ENCODE results near the gene FGF19.

FGF19 gene

DNA sequence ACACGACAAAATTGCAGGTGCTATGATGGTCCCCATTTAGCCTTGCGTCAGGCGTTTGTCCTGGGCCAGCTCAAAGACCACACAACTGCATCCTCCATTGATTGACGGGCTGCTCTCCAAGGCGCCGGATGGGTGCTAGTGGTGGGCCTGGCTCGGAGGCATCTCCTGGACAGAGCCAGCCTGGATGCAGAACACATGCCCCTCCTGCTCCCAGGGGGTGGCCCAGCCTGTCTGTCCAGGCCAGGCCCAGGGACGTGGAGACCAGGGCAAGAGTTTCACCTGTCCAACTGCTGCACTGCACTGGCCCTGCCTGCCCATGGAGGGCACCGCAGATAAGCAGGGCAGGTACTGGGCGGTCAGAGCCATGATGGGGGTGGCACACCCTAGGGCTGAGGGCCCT lies 23.4 kb upstream of the FGF19 start:
- no peak overlapping the region for H3K4me3 ChIP-seq (replicated peaks; ENCODE audit: insufficient read depth, low read length)
- TF ChIP-seq, protein P1, sequence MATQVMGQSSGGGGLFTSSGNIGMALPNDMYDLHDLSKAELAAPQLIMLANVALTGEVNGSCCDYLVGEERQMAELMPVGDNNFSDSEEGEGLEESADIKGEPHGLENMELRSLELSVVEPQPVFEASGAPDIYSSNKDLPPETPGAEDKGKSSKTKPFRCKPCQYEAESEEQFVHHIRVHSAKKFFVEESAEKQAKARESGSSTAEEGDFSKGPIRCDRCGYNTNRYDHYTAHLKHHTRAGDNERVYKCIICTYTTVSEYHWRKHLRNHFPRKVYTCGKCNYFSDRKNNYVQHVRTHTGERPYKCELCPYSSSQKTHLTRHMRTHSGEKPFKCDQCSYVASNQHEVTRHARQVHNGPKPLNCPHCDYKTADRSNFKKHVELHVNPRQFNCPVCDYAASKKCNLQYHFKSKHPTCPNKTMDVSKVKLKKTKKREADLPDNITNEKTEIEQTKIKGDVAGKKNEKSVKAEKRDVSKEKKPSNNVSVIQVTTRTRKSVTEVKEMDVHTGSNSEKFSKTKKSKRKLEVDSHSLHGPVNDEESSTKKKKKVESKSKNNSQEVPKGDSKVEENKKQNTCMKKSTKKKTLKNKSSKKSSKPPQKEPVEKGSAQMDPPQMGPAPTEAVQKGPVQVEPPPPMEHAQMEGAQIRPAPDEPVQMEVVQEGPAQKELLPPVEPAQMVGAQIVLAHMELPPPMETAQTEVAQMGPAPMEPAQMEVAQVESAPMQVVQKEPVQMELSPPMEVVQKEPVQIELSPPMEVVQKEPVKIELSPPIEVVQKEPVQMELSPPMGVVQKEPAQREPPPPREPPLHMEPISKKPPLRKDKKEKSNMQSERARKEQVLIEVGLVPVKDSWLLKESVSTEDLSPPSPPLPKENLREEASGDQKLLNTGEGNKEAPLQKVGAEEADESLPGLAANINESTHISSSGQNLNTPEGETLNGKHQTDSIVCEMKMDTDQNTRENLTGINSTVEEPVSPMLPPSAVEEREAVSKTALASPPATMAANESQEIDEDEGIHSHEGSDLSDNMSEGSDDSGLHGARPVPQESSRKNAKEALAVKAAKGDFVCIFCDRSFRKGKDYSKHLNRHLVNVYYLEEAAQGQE (IDR thresholded peaks at IDR 0.05; ENCODE audit: insufficient replicate concordance, low read depth) = no peak
- TF ChIP-seq SPI1 (IDR thresholded peaks at IDR 0.05; ENCODE audit: borderline replicate concordance, low read depth) = no peak
- no peak for TF ChIP-seq GABPA (IDR thresholded peaks at IDR 0.05; ENCODE audit: low read depth)
- TF ChIP-seq POLR2AphosphoS5 (IDR thresholded peaks at IDR 0.05; ENCODE audit: low read depth) = no peak
- TF ChIP-seq, protein P2, sequence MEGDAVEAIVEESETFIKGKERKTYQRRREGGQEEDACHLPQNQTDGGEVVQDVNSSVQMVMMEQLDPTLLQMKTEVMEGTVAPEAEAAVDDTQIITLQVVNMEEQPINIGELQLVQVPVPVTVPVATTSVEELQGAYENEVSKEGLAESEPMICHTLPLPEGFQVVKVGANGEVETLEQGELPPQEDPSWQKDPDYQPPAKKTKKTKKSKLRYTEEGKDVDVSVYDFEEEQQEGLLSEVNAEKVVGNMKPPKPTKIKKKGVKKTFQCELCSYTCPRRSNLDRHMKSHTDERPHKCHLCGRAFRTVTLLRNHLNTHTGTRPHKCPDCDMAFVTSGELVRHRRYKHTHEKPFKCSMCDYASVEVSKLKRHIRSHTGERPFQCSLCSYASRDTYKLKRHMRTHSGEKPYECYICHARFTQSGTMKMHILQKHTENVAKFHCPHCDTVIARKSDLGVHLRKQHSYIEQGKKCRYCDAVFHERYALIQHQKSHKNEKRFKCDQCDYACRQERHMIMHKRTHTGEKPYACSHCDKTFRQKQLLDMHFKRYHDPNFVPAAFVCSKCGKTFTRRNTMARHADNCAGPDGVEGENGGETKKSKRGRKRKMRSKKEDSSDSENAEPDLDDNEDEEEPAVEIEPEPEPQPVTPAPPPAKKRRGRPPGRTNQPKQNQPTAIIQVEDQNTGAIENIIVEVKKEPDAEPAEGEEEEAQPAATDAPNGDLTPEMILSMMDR (IDR thresholded peaks at IDR 0.05; ENCODE audit: insufficient read depth, low read length) = no peak
- no peak for DNase-seq (ENCODE audit: low read depth in 1 of 2, low spot score in 1 of 2)
- no peak overlapping the region for H3K27ac ChIP-seq (replicated peaks)
- H3K27me3 ChIP-seq (ENCODE audit: insufficient read depth, poor library complexity, severe bottlenecking) = peaks cover 7% of the 10 kb centered on the region

DNA sequence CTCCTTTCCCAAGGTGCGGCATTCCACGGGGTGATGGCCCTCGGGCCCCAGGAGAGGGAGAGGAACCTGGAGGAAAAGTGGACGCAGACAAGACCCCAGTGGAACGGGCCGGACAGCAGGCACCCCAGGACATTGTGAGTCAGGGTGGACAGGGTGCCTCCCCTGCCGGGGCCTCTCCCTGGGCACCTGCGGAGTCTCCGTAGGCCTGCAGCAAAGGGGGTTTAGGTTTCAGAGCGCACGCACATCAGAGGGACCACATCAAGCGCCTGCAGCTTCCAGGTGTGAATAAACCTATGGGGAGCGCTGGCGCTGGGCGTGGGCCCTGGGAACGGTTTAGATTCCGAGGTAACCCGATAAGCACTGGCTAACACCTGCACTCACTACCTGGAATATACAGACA lies 22.7 kb upstream of the FGF19 start:
- Histone ChIP-seq H3K27ac (replicated peaks) (no peak overlapping the region), H3K27me3 (ENCODE audit: insufficient read depth, poor library complexity, severe bottlenecking) (peaks cover 10% of the 10 kb centered on the region)
- no peak for TF ChIP-seq GABPA (IDR thresholded peaks at IDR 0.05; ENCODE audit: low read depth)
- no peak for TF ChIP-seq POLR2AphosphoS5 (IDR thresholded peaks at IDR 0.05; ENCODE audit: low read depth)
- no peak for TF ChIP-seq SPI1 (IDR thresholded peaks at IDR 0.05; ENCODE audit: borderline replicate concordance, low read depth)
- TF ChIP-seq, protein P2 (IDR thresholded peaks at IDR 0.05; ENCODE audit: insufficient read depth, low read length) = no peak
- TF ChIP-seq, protein P1 (IDR thresholded peaks at IDR 0.05; ENCODE audit: insufficient replicate concordance, low read depth) = no peak

DNA sequence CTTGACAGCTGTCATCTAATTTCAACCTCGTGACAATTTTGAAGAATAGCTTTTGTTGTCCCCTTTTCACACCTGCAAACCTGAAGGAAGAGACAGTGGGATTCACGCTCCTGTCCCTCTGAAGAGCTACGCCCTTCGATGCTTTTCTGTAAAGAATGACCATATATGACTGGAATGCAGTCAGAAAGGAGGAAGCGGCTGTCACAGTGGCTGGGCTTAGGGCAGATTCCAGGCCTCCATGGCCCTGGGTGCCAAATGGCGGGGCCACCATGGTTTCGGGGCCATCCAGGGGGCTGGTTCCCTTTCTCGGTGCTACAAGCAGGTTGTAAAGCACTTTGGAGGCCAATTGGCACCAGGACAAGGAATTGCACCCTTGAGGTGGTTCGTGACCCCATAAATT lies 22.2 kb upstream of the FGF19 start:
- peaks cover 14% of the 10 kb centered on the region for H3K27me3 ChIP-seq (ENCODE audit: insufficient read depth, poor library complexity, severe bottlenecking)
- no peak for TF ChIP-seq SPI1 (IDR thresholded peaks at IDR 0.05; ENCODE audit: borderline replicate concordance, low read depth)
- no peak for TF ChIP-seq GABPA (IDR thresholded peaks at IDR 0.05; ENCODE audit: low read depth)
- TF ChIP-seq, protein P2 (IDR thresholded peaks at IDR 0.05; ENCODE audit: insufficient read depth, low read length) = no peak
- TF ChIP-seq, protein P1 (IDR thresholded peaks at IDR 0.05; ENCODE audit: insufficient replicate concordance, low read depth) = no peak
- TF ChIP-seq POLR2AphosphoS5 (IDR thresholded peaks at IDR 0.05; ENCODE audit: low read depth) = no peak
- no peak for DNase-seq (ENCODE audit: low read depth in 1 of 2, low spot score in 1 of 2)

More for the DNA sequence above, 22.7 kb upstream of the FGF19 start:
- no peak for DNase-seq (ENCODE audit: low read depth in 1 of 2, low spot score in 1 of 2)
- no peak overlapping the region for H3K4me3 ChIP-seq (replicated peaks; ENCODE audit: insufficient read depth, low read length)

More for the DNA sequence above, 22.2 kb upstream of the FGF19 start:
- H3K4me3 ChIP-seq (replicated peaks; ENCODE audit: insufficient read depth, low read length) = no peak overlapping the region
- no peak overlapping the region for H3K27ac ChIP-seq (replicated peaks)
